ENCODE data around the gene HNRNPA0. TPM values are rescaled to one million over a fixed set of nuclear protein-coding genes. Genes with fewer than 3 reads are reported as not detected.

HNRNPA0 gene
- polyA plus RNA-seq, 1 of the 3 experiments (the other 2 are of a cell fraction) = 24.9 TPM

GRCh38 chr5:137739737-137740136 lies 14.4 kb downstream of the HNRNPA0 start:
- Histone ChIP-seq H3K79me2 (ENCODE audit: insufficient read depth) (no peaks in the 10 kb centered on the region), H4K20me1 (ENCODE audit: insufficient read depth) (no peaks in the 10 kb centered on the region), H3K4me2 (no peak overlapping the region), H3K9me2 (no peaks in the 10 kb centered on the region), H3K27ac (ENCODE audit: low read depth in 2 of 2, low read length in 1 of 2) (no peak overlapping the region), H3K36me3 (replicated peaks in 1 of 2; ENCODE audit: control insufficient read depth in 1 of 2, insufficient read depth in 2 of 2, low read length in 1 of 2) (peaks cover 0 to 4% of the 10 kb centered on the region in 2 experiments), H3K4me3 (ENCODE audit: low read depth in 2 of 2, low read length in 1 of 2) (no peak overlapping the region), H3K27me3 (ENCODE audit: insufficient read depth) (no peaks in the 10 kb centered on the region), H3K9me3 (0 out of 2 replicates have a peak, but pooled peaks cover 4% of the 10 kb centered on the region), H3K9ac (no peak overlapping the region), H3K4me1 (ENCODE audit: control insufficient read depth in 1 of 2, insufficient read depth in 2 of 2, low read depth in 1 of 2, low read length in 1 of 2) (peaks cover 0 to 12% of the 10 kb centered on the region in 2 experiments; a peak in 2 of 4 replicates), H3F3A (replicated peaks; ENCODE audit: insufficient read depth) (no peaks in the 10 kb centered on the region), H2AFZ (ENCODE audit: low read depth) (no peak overlapping the region)
- ChIA-PET POLR2A (interaction anchor here (0.6 kb wide), 1 partner anchor 261 kb away, joined by 3 read pairs; no protein-coding TSS in a partner anchor), CTCF (interaction anchor here (1.0 to 22.5 kb wide), 4 partner anchors 12 to 215 kb away, joined by 3 to 407 read pairs (median 129); no protein-coding TSS in a partner anchor)
- 61% methylated on average over 4 of the region's 4 CpGs for WGBS (ENCODE audit: low lambda C conversion rate)
- no peak for TF ChIP-seq USF2 (IDR thresholded peaks at IDR 0.05; ENCODE audit: borderline replicate concordance, low read depth, low read length)
- no peak for TF ChIP-seq TCF12 (IDR thresholded peaks at IDR 0.05)
- no peak for TF ChIP-seq CHD2 (IDR thresholded peaks at IDR 0.05; ENCODE audit: low read length, partially characterized antibody)
- TF ChIP-seq RXRA (IDR thresholded peaks at IDR 0.05; ENCODE audit: borderline replicate concordance, low read depth) = no peak
- TF ChIP-seq FOSL2 (IDR thresholded peaks at IDR 0.05; ENCODE audit: borderline replicate concordance, low read depth) = no peak
- TF ChIP-seq EZH2phosphoT487 (IDR thresholded peaks at IDR 0.05; ENCODE audit: borderline replicate concordance, low read depth) = no peak
- TF ChIP-seq YY1 (IDR thresholded peaks at IDR 0.05; ENCODE audit: low read depth) = no peak
- no peak for TF ChIP-seq TAF1 (IDR thresholded peaks at IDR 0.05; ENCODE audit: borderline replicate concordance, low read depth, low read length)
- no peak for TF ChIP-seq TEAD4 (IDR thresholded peaks at IDR 0.05; ENCODE audit: borderline replicate concordance, insufficient read depth)
- TF ChIP-seq RFX5 (IDR thresholded peaks at IDR 0.05; ENCODE audit: low read length) = no peak
- no peak for DNase-seq

GRCh38 chr5:137738947-137739346 lies 15.2 kb downstream of the HNRNPA0 start:
- no peak overlapping the region for H3K4me2 ChIP-seq
- WGBS (ENCODE audit: low lambda C conversion rate) = 61% methylated on average over 3 of the region's 3 CpGs

More at GRCh38 chr5:137738947-137739346, 15.2 kb downstream of the HNRNPA0 start:
- Histone ChIP-seq H3K9me2 (no peaks in the 10 kb centered on the region), H4K20me1 (ENCODE audit: insufficient read depth) (no peaks in the 10 kb centered on the region), H3K4me3 (ENCODE audit: low read depth in 2 of 2, low read length in 1 of 2) (no peak overlapping the region), H3K4me1 (ENCODE audit: control insufficient read depth in 1 of 2, insufficient read depth in 2 of 2, low read depth in 1 of 2, low read length in 1 of 2) (peaks cover 0 to 14% of the 10 kb centered on the region in 2 experiments; a peak in 2 of 4 replicates), H3F3A (replicated peaks; ENCODE audit: insufficient read depth) (no peaks in the 10 kb centered on the region), H2AFZ (ENCODE audit: low read depth) (no peak overlapping the region), H3K36me3 (replicated peaks in 1 of 2; ENCODE audit: control insufficient read depth in 1 of 2, insufficient read depth in 2 of 2, low read length in 1 of 2) (peaks cover 0 to 4% of the 10 kb centered on the region in 2 experiments), H3K9ac (no peak overlapping the region), H3K27me3 (ENCODE audit: insufficient read depth) (no peaks in the 10 kb centered on the region), H3K27ac (ENCODE audit: low read depth in 2 of 2, low read length in 1 of 2) (no peak overlapping the region), H3K79me2 (ENCODE audit: insufficient read depth) (no peaks in the 10 kb centered on the region), H3K9me3 (0 out of 2 replicates have a peak, but pooled peaks cover 4% of the 10 kb centered on the region)
- TF ChIP-seq ELF1 (IDR thresholded peaks at IDR 0.05) = no peak
- no peak for TF ChIP-seq TEAD4 (IDR thresholded peaks at IDR 0.05; ENCODE audit: borderline replicate concordance, insufficient read depth)
- TF ChIP-seq RXRA (IDR thresholded peaks at IDR 0.05; ENCODE audit: borderline replicate concordance, low read depth) = no peak
- TF ChIP-seq NRF1 (IDR thresholded peaks at IDR 0.05; ENCODE audit: low read depth, low read length) = no peak
- TF ChIP-seq JUND (IDR thresholded peaks at IDR 0.05) = no peak
- no peak for TF ChIP-seq SIN3A (IDR thresholded peaks at IDR 0.05; ENCODE audit: borderline replicate concordance, low read depth, low read length)
- TF ChIP-seq USF2 (IDR thresholded peaks at IDR 0.05; ENCODE audit: borderline replicate concordance, low read depth, low read length) = no peak
- no peak for TF ChIP-seq USF1 (IDR thresholded peaks at IDR 0.05; ENCODE audit: borderline replicate concordance, low read depth)
- TF ChIP-seq EP300 (IDR thresholded peaks at IDR 0.05; ENCODE audit: borderline replicate concordance in 1 of 2, low read depth in 1 of 2, low read length in 1 of 2) = no peak
- TF ChIP-seq FOSL2 (IDR thresholded peaks at IDR 0.05; ENCODE audit: borderline replicate concordance, low read depth) = no peak
- no peak for TF ChIP-seq PBX3 (IDR thresholded peaks at IDR 0.05)
- TF ChIP-seq RAD21 (IDR thresholded peaks at IDR 0.05; ENCODE audit: low read length) = no peak
- no peak for TF ChIP-seq RCOR1 (IDR thresholded peaks at IDR 0.05; ENCODE audit: low read length)
- no peak for TF ChIP-seq CHD2 (IDR thresholded peaks at IDR 0.05; ENCODE audit: low read length, partially characterized antibody)
- no peak for TF ChIP-seq YY1 (IDR thresholded peaks at IDR 0.05; ENCODE audit: low read depth)
- no peak for TF ChIP-seq GABPA (IDR thresholded peaks at IDR 0.05; ENCODE audit: low read depth)
- TF ChIP-seq TCF12 (IDR thresholded peaks at IDR 0.05) = no peak
- TF ChIP-seq FOXM1 (IDR thresholded peaks at IDR 0.05; ENCODE audit: low read depth) = no peak
- no peak for DNase-seq
- POLR2A ChIA-PET = no interaction called here
- CTCF ChIA-PET = interaction anchor here (14.8 to 22.5 kb wide), 2 partner anchors 79 to 108 kb away, joined by 239 to 407 read pairs; no protein-coding TSS in a partner anchor

Measured in SK-N-SH (cell line).